PC-3 (cell line): ENCODE results near the gene CNPY1. TPM values are rescaled to one million over a fixed set of nuclear protein-coding genes. Genes with fewer than 3 reads are reported as not detected.

Experiments
- ATAC-seq: fragments of 200-7000 bp; cut with Tn5 transposase; 2 replicates; pipeline ENCODE4 v1.9.1; 2020; ENCODE audit warnings: mild to moderate bottlenecking, moderate library complexity
- BruUV-seq: library from RNA; stranded (reverse); fragments of 400-500 nt; replicated peaks from 2 replicates; lab custom pipeline; 2021; lab: Mats Ljungman, UMichigan
- CTCF ChIA-PET: fragments of 300-600 bp; sonication (Branson Sonifier 250); formaldehyde crosslinking; loops from one replicate; lab custom pipeline; 2022; ENCODE audit warnings: antibody characterized with exemption; lab: Charles Lee
- POLR2A ChIA-PET: fragments of 300-600 bp; sonication (Branson Sonifier 250); formaldehyde crosslinking; loops from one replicate; lab custom pipeline; 2022; ENCODE audit warnings: antibody characterized with exemption; ENCODE audit not compliant: unreplicated experiment; lab: Charles Lee
- DNase-seq: peaks from one replicate; pipeline ENCODE4 v3.0.0-alpha.2; 2015
- H2AFZ ChIP-seq: fragments of 300-600 bp; sonication (generic); 2 replicates; pipeline ENCODE4 v1.6.0; 2016; ENCODE audit warnings: antibody characterized with exemption, low read length
- H3F3A ChIP-seq: fragments of 300-600 bp; sonication (generic); one replicate; pipeline ENCODE4 v1.6.0; 2017; ENCODE audit warnings: antibody characterized with exemption, low read length, control low read depth, mild to moderate bottlenecking; ENCODE audit not compliant: unreplicated experiment
- H3K27ac ChIP-seq: fragments of 300-600 bp; sonication (generic); 2 replicates; pipeline ENCODE4 v1.5.1; 2016; ENCODE audit warnings: mild to moderate bottlenecking, low read length
- H3K27me3 ChIP-seq: fragments of 300-600 bp; sonication (generic); 2 replicates; pipeline ENCODE4 v1.6.1; 2016; ENCODE audit warnings: low read length, mixed read lengths
- H3K36me3 ChIP-seq: fragments of 300-600 bp; sonication (generic); 2 replicates; pipeline ENCODE4 v1.6.1; 2016; ENCODE audit warnings: low read depth, mixed run types, low read length, mixed read lengths
- H3K4me1 ChIP-seq: fragments of 300-600 bp; sonication (generic); 2 replicates; pipeline ENCODE4 v1.5.1; 2016; ENCODE audit warnings: low read length; ENCODE audit not compliant: insufficient read depth
- H3K4me2 ChIP-seq: fragments of 300-600 bp; sonication (generic); 2 replicates; pipeline ENCODE4 v1.6.0; 2016; ENCODE audit warnings: low read length
- H3K4me3 ChIP-seq: fragments of 300-600 bp; sonication (generic); 2 replicates; pipeline ENCODE4 v1.5.1; 2016; ENCODE audit warnings: mild to moderate bottlenecking, low read length, mixed read lengths
- H3K79me2 ChIP-seq: fragments of 300-600 bp; sonication (generic); 2 replicates; pipeline ENCODE4 v1.6.1; 2017; ENCODE audit warnings: low read length, mixed read lengths
- H3K9ac ChIP-seq: fragments of 300-600 bp; sonication (generic); 2 replicates; pipeline ENCODE4 v1.6.0; 2016; ENCODE audit warnings: mild to moderate bottlenecking, low read length
- H3K9me2 ChIP-seq: fragments of 300-600 bp; sonication (generic); replicated peaks from 2 replicates; pipeline ENCODE4 v1.6.1; 2016; ENCODE audit warnings: mixed run types, low read length, mixed read lengths
- H3K9me3 ChIP-seq: fragments of 300-600 bp; sonication (generic); 2 replicates; pipeline ENCODE4 v1.6.1; 2016; ENCODE audit warnings: low read length, mixed read lengths
- H4K20me1 ChIP-seq: fragments of 300-600 bp; sonication (generic); 2 replicates; pipeline ENCODE4 v1.6.1; 2016; ENCODE audit warnings: low read length, mixed read lengths
- EZH2 ChIP-seq: fragments of 300-600 bp; sonication (generic); IDR thresholded peaks from one replicate; pipeline ENCODE4 v1.6.1; 2017; ENCODE audit warnings: antibody characterized with exemption, mild to moderate bottlenecking, low read length; ENCODE audit not compliant: unreplicated experiment
- EZH2phosphoT487 ChIP-seq: fragments of 300-600 bp; sonication (generic); IDR thresholded peaks from 2 replicates; pipeline ENCODE4 v1.6.1; 2018; ENCODE audit warnings: mild to moderate bottlenecking, antibody characterized with exemption, low read length, borderline replicate concordance
- intact Hi-C: fragments of 100-400 bp; cut with micrococcal nuclease; formaldehyde crosslinking; loops from 2 replicates; pipeline ENCODE4 v1.9.0; 2023
- total RNA-seq: library from RNA; depleted of rRNA; stranded (reverse); fragments of >200 nt; gene quantifications from 2 replicates; pipeline ENCODE4 v1.2.3, GENCODE V29; 2014
- TF ChIP-seq, protein P1 (sequence below): fragments of 300-600 bp; sonication (generic); conservative IDR thresholded peaks from 2 replicates; pipeline ENCODE4 v1.5.1; 2017; ENCODE audit warnings: antibody characterized with exemption, low read depth, mild to moderate bottlenecking, low read length

The CNPY1 gene
- total RNA-seq, 1 experiment from 2014 or later: not detected

DNA sequence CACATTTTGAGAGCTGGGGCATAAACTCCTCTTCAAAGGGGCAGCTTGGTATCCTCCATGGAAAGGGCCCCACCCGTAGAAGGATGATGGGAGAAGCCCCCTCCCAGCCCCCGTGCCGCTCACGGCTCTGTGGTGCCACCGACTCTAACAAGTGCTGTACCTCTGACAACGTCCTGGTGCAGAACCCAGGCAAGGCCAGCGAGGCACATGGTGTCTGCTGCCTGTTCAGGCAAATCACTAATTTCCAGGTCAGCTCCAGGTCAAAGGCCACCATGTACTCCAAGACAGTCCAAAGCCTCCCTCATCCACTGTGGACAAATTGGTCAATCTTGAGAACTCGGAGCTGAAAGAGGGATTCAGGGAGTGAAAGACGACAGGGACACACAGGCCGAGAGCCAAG, 11.4 kb upstream of the CNPY1 start:
- Histone ChIP-seq H3K9me2 (no peaks in the 10 kb centered on the region), H3K4me1 (no peaks in the 10 kb centered on the region), H3K27me3 (peaks cover 6% of the 10 kb centered on the region; the same call in 1 of the 2 replicates), H3K79me2 (no peaks in the 10 kb centered on the region), H3F3A (no peaks in the 10 kb centered on the region), H3K4me2 (no peak overlapping the region), H3K36me3 (no peaks in the 10 kb centered on the region), H3K27ac (no peak overlapping the region), H4K20me1 (no peaks in the 10 kb centered on the region), H3K4me3 (no peak overlapping the region), H2AFZ (no peak overlapping the region), H3K9ac (no peak overlapping the region), H3K9me3 (no peaks in the 10 kb centered on the region)
- CTCF ChIA-PET: no interaction called here
- TF ChIP-seq, protein P1, sequence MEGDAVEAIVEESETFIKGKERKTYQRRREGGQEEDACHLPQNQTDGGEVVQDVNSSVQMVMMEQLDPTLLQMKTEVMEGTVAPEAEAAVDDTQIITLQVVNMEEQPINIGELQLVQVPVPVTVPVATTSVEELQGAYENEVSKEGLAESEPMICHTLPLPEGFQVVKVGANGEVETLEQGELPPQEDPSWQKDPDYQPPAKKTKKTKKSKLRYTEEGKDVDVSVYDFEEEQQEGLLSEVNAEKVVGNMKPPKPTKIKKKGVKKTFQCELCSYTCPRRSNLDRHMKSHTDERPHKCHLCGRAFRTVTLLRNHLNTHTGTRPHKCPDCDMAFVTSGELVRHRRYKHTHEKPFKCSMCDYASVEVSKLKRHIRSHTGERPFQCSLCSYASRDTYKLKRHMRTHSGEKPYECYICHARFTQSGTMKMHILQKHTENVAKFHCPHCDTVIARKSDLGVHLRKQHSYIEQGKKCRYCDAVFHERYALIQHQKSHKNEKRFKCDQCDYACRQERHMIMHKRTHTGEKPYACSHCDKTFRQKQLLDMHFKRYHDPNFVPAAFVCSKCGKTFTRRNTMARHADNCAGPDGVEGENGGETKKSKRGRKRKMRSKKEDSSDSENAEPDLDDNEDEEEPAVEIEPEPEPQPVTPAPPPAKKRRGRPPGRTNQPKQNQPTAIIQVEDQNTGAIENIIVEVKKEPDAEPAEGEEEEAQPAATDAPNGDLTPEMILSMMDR: no peak
- no TSS peak for BruUV-seq
- ATAC-seq (no peak), DNase-seq (no peak)
- POLR2A ChIA-PET: no interaction called here
- intact Hi-C loops: no loop called here

DNA sequence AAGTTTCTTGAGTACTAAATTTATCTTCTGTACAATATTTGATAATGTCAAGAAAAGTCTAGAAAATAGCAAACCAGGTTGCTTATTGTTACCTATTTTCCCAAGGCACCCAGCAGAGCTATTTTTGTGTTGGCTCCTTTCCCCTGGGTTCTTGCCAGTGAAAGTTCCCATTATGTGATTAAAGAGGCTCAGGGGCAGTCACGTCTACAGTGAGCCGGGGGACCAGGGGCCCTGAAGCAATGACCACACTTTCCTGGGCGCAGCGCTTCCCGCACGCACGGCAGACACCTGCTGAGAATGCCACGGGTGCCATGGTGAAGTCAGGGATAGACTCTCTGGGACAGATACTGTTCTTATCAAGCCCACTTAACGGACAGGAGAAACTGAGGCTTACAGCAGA, 10.4 kb upstream of the CNPY1 start:
- H3K9ac ChIP-seq: no peak overlapping the region
- H3K27me3 ChIP-seq: peaks cover 16% of the 10 kb centered on the region
- no peak overlapping the region for H3K4me3 ChIP-seq
- no peak for DNase-seq
- ChIA-PET POLR2A (no interaction called here), CTCF (no interaction called here)
- no peaks in the 10 kb centered on the region for H3K79me2 ChIP-seq
- TF ChIP-seq, protein P1: no peak
- TF ChIP-seq EZH2: no peak
- no peaks in the 10 kb centered on the region for H4K20me1 ChIP-seq
- no peaks in the 10 kb centered on the region for H3K9me2 ChIP-seq
- no peaks in the 10 kb centered on the region for H3K4me1 ChIP-seq
- intact Hi-C loops: no loop called here
- H3K4me2 ChIP-seq: no peak overlapping the region
- no peaks in the 10 kb centered on the region for H3F3A ChIP-seq
- BruUV-seq: no TSS peak
- H3K27ac ChIP-seq: no peak overlapping the region
- no peaks in the 10 kb centered on the region for H3K9me3 ChIP-seq
- no peak overlapping the region for H2AFZ ChIP-seq
- no peak for ATAC-seq
- no peaks in the 10 kb centered on the region for H3K36me3 ChIP-seq

DNA sequence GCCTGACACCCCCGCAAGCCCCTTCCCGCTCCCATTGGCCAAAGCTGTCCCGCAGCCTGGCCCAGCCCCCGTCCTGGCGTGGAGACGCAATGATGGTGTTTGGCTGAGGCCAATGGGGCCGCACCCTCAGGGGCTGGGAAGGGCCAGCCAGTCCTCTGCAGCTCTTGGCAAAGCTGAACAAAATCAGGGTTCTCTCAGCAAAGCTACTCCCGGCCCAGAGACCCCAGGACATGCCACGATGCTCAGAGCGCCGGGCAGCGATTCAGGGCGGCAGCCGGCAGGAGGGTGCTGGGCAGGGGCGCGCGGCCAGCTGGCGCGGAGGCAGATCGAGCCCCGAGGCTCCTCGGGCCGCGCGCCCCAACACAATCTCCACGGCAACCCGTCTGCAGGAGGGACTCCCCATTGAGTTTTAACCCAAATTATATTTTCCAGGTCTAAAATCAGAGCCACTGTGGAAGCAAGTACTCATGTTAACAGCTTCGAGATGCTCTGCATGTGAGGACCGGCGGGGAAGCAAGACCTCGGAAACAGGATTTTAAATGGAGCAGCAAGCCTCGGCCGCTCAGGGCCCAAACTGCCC, 8.8 kb upstream of the CNPY1 start:
- no TSS peak for BruUV-seq
- H3K36me3 ChIP-seq: no peaks in the 10 kb centered on the region
- H3K9me3 ChIP-seq: no peaks in the 10 kb centered on the region
- no peak for DNase-seq
- intact Hi-C loops: no loop called here
- no peak overlapping the region for H3K27ac ChIP-seq
- H3K27me3 ChIP-seq: peaks cover 29% of the 10 kb centered on the region
- no peak overlapping the region for H2AFZ ChIP-seq
- no peak overlapping the region for H3K4me2 ChIP-seq
- H3F3A ChIP-seq: no peaks in the 10 kb centered on the region
- no peaks in the 10 kb centered on the region for H3K9me2 ChIP-seq
- H3K4me1 ChIP-seq: no peaks in the 10 kb centered on the region
- no peaks in the 10 kb centered on the region for H3K79me2 ChIP-seq
- H4K20me1 ChIP-seq: no peaks in the 10 kb centered on the region
- H3K9ac ChIP-seq: no peak overlapping the region
- TF ChIP-seq, protein P1: no peak
- TF ChIP-seq EZH2phosphoT487: no peak
- TF ChIP-seq EZH2: no peak
- H3K4me3 ChIP-seq: no peak overlapping the region
- ChIA-PET POLR2A (no interaction called here), CTCF (no interaction called here)
- ATAC-seq: no peak
